GM18861 (cell line): ENCODE results near the gene PPL.
A peak's percentile ranks its signal among the peaks of the same experiment; 100 is the strongest.
"Not testable (repeated sequence)": the region's sequence is repeated elsewhere in the genome, so short reads cannot be mapped to it uniquely, and the experiment has no call there.

ENCODE experiments used
- ATAC-seq: cut with Tn5 transposase; IDR thresholded peaks from one replicate; pipeline ENCODE4 v1.9.1; 2021; ENCODE audit not compliant: unreplicated experiment

Gene PPL

GRCh38 chr16:4958510-4959438 is 21.8 kb upstream of the PPL start:
- ATAC-seq = no peak

DNA sequence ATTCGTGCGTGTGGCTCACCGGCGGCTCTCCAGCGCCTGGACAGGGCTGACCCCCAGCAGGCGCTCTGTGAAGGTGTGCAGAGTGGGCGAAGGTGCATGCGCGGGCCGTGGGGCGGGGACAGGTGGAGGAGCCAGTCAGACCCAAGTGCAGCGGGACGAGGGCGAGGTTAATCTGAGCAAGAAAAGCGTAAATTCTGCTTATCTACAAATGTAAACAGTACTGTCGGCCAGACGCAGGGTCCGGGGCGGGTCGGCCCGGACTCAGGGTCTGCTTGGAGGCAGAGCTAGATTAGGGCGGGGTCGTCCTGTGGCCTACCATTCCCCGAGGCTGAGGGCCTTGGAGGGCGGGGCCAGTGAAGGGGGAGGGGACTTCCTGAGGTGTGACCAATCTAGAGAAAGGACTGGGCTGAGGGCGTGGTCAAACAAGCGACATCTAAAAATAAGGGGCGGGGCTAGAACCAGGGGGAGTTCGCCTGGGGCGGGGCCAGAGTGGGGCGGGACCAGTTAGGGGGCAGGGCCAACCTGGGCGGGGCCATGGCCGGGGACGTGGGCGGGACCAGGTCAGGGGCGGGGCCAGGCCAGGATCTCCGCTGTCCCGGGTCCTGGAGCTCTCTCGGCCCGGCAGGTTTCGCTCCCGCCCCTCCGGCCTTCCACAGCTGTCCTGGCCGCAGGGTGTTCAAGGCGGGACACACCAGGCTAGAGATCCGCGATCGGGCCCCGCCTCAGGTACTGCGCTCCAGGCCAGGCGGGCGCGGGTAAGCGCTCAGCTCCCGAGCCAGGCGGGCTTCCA is 21.0 kb upstream of the PPL start, which contains the start of gene SEC14L5:
Gene SEC14L5, plus strand, starts transcription at position 611 of the 790 bp plus-strand sequence. CDS start 994 bp downstream, outside the sequence.
- ATAC-seq = peak; percentile 54

DNA sequence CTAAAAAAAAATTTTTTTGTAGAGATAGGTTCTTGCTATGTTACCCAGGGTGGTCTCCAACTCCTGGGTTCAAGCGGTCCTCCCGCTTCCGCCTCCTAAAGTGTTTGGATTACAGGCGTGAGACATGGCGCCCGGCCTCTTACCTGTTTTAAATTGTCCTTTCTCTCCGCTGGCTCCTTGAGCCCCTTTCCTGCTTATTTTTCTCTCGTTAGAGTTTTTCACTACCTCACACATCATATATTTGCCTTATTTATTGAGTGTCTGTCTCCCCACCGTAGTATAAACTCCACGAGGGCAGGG is 20.4 kb upstream of the PPL start:
- no peak for ATAC-seq

DNA sequence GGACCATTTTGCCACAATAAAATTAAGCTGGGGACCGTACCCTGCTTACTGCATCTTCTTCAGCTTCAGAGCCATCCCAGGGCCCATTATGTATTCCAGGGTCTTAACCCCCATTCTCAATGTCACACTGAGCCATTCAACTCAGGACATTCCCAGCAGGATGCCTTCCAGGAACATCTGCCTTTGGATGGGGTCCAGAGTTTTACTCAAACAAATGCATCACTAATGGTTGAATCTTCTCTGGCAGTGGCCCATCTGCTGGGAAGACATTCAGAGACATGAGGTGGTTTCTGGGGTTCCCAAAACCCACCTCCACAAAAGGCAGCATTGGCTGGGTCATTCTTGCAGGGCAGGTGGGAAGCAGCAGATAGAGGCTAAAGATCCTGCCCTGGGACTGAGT is 17.8 kb upstream of the PPL start:
- no peak for ATAC-seq

GRCh38 chr16:4951583-4951982 is 14.6 kb upstream of the PPL start:
- not testable (repeated sequence) for ATAC-seq

- ATAC-seq = no peak
Observed at GRCh38 chr16:4949986-4950385, 13.0 kb upstream of the PPL start.

GRCh38 chr16:4948903-4949766 is 12.2 kb upstream of the PPL start:
- ATAC-seq = no peak

DNA sequence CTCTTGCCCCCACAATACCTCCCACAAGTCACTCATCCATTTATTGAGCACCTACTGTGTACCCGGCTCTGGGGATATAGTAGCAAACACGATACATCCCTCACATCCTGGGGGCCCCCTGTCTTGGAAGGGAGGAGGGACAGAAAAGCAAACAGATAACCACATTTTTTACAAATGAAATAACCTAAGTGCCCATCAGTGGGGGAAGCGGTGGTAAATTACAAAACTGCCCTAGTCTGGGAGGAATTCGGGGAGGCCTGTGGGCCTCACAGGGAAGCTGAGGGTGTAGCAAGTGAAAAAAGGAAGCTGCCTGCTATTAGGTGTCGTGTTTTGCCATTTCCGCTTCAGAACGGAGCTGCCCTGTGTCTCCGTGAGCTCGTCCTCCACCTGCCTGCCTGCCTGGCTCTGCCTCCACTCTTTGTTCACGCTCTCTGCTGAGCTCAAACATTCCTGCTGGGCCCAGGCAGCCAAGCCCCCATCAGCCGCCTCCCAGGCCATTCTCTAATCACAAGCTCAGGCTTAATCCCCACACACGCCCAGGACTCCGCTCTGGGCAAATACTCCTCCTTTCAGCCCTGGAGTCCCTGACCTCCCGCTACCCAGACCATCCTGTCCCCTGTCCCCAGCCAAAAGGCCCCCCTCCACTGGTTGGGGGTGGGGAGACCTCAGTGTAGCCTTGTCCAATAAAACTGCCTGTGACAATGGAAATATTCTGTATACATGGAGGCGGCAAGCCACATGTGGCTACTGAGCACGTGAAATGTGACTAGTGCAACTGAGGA is 11.0 kb upstream of the PPL start:
- ATAC-seq = no peak

DNA sequence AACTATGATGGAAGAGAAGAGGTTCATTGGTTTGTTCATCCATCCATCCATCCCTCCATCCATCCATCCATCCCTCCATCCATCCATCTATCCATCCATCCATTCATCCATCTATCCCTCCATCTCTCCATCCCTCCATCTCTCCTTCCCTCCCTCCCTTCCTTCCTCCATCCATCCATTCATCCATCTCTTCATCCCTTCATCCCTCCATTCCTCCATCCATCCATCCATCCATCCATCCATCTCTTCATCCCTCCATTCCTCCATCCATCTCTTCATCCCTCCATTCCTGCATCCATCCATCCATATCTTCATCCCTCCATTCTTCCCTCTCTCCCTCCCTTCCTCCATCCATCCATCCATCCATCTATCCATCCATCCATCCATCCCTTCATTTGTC is 10.0 kb upstream of the PPL start:
- ATAC-seq = no peak

DNA sequence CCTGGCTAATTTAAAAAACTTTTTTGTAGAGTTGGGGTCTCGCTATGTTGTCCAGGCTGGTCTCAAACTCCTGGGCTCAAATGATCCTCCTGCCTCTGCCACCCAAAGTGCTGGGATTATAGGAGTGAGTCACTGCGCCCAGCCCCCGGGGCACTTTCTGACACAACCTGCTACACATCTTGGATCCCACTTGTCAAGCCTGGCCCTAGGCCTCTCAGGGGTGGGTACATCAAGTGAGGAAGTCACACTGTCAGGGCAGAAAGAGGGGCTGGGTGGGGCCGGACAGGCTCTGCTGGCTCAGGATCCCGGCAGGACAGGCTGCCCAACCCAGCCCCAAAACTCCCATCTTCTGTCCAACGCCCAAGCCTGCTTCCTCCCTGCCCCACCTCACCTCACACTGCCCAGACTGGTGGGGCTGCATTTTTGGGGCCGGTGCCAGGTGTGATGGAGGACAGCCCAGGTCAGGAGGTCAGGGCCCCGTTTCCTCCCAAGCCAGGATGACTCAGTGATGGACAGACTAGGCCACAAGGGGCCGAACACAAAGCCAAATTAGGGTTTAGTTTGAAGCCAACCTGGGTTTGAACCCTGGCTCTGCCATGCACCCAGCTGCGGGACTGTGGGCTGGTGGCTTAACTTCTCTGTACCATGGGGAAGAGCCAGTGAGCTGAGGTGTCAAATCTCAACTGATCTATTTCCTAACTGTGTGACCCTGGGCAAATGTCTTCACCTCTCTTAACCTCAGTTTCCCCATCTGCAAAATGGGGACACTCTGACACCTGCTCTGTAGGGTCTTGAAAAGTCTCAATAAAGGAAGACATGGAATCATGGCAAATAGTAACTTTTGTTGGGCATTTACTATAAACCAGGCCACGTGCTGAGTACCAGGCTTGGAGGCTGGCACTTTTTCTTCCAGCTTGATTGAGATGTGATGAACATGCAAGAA is 8.9 kb upstream of the PPL start:
- ATAC-seq = no peak

DNA sequence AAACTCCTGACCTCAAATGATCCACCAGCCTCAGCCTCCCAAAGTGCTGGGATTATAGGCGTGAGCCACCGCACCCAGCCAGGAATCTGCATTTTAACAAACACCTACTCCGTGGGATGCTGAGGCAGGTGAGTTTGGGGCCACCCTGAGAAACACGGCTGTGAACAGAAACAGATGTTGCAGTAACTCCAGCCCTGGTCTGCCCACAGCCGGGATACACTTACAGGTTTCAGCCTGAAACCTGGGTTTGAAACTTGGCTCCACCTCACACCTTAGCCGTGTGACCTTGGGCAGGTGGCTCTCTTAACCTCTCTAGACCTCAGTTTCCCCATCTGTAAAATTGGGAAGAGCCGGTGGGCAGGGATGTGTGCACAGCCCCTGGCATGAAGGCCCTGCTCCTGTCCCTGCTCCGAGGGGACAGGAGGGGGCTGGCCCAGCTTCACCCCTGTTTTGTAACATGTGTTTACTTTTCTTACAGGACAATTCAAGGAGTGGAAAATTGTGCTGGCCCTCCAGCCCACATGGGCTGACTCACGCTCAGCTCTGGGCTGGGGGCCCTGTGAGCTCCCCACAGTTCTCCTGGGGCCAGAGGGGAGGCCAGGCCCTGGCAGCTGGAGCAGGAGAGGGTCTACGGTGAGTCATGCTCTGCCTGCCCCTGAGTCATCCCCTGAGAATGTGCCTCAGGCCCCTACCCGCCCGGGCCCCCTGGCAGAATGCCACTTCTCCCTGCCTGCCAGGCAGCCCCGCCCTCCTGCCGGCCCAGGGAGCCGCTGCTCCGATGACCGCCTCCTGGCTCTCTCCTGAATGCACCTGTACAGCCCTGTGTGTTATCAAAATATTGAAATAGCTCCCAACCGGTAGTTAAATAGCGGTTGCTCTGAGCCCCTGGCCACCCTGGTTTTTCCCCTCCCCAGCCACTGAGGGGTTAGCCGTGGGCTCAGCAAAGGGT is 7.7 kb upstream of the PPL start:
- no peak for ATAC-seq

DNA sequence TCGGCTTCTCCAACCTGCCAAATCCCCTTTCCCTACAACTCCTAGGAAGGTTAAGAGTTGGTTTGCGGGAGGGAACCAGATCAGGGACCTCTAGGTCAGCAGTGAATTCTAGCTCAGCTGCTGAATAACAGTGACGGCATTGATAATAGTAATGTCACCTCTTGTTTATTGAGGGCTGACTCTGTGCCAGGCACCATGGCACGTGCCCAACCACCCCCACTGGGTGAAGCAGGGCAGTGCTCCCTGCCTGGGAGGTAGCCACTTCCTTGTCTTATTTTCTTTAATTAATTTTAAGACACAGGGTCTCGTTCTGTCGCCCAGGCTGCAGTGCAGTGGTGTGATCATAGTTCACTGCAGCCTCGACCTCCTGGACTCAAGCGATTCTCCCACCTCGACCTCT is 5.5 kb upstream of the PPL start:
- no peak for ATAC-seq

DNA sequence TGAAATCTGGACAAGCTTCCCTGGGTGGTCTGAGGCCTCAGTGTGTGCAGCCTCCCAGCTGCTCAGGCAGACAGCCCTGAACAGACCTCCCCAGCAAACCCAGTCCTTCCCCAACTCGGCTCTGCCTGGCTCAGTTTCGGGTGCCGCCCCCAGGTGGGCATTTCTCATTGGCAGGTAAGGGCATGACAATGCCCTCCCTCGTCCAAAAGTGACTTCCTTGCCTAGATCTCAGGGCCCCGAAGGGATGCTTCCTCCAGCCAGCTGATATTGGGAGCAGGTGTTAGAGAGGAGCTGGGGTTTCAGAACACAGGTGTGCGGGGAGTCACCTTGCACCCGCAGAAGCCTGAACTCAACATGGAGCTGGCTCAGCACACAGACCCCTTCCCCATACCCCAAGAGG is 3.8 kb upstream of the PPL start:
- no peak for ATAC-seq

DNA sequence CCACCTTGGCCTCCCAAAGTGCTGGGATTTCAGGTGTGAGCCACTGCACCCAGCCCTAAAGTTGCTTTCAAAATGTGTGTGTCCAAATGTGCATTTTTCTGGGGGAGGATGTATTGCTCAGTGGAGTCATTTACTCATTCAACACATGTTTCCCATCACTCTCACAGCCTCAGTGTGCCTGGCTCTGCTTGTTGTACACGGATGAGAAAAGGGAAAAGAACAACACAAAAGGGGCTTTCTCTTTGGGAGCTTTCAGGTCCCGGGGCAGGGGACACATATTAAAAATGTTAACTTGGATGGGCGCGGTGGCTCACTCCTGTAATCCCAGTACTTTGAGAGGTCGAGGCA is 1.7 kb upstream of the PPL start:
- ATAC-seq = no peak

DNA sequence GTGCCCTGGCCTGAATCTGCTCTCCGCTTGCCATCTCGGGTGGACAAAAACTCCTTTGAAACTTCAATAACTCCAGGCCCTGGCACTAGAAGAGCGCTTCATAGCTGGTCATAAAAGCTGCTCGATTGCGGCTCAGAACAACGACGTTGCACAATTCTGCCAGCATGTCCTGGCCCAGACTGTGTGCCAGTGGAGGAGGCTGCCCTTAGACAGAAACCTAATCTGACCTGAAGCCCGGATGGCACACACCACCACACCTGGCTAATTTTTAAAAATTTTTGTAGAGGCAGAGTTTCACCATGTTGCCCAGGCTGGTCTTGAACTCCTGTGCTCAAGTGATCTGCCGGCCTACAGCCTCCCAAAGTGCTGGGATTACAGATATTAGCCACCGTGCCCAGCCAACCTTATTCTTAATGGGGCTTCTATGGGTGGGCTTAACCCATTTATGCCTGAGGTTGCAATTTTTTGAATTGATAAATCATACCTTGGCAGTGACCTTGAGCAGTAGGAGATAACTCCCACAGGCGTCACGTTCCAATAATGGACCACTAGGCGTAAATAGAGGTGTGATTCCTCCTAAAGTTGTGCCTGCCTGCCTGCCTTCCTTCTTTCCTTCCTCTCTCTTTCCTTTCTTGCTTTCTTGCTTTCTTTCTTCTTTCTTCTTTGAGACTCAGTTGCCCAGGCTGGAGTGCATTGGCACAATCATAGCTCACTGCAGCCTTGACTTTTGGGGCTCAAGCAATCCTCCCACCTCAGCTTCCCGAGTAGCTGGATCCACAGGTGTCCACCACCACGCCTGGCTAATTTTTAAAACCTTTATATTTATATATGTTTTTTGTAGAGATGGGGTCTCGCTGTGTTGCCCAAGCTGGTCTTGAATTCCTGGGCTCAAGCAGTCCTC is 1.1 kb upstream of the PPL start:
- ATAC-seq = no peak

DNA sequence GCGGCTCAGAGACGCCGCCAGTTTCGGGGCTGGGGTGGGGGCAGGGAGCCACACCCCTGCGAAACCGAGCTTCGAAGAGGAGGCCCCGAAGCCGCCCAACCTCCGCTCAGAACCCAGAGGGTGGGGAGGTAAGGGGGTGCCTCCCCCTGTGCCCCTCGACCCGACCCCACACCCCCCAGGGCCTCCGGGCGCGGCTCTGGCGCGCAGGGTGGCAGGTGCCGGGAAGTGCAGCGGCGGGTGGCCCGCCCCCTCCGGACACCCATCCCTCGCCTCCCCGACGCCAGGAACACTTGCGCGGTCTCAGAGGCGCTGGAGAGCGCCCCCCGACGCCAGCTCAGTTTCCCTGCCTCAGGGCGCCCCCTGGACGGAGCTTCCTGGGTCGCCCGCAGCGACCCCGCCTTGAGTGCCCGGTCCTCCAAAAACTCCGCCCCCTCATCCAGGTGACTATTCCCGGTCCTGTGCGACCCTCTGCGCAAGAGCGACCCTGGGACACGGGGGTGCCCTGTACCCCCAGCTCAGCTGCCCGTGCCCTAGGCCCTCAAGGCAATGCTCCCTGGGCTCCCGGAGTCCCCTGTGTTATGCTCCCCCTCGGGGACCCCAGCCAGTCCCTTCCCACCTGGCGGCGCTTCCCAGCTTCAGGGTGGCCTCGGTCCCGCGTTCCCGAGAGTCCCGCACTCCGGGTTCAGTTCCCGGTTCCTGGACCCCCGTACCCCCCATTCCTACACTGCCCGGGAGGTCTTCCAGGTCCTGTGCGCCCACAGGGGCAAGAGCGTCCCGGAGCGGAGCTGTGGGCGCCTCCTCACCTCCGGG is 562 bp downstream of the PPL start:
- no peak for ATAC-seq
